GM18951 (cell line): Measurements from ENCODE around the gene RASAL2.
"Not testable (repeated sequence)": the region's sequence is repeated elsewhere in the genome, so short reads cannot be mapped to it uniquely, and the experiment has no call there.

Source experiments
- POLR2A ChIP-seq: IDR thresholded peaks from 4 replicates; pipeline ENCODE4 v1.6.1; 2011; ENCODE audit warnings: mild to moderate bottlenecking; ENCODE audit not compliant: insufficient read length, insufficient read depth; ENCODE audit errors: extremely low read depth
- in situ Hi-C: fragments of 300-500 bp; cut with MboI; formaldehyde crosslinking; loops from one replicate; pipeline ENCODE4 v1.12.0; 2022; ENCODE audit warnings: low sequenced_read_pairs, mixed read lengths, inconsistent platforms; ENCODE audit not compliant: unreplicated experiment

RASAL2 gene

DNA sequence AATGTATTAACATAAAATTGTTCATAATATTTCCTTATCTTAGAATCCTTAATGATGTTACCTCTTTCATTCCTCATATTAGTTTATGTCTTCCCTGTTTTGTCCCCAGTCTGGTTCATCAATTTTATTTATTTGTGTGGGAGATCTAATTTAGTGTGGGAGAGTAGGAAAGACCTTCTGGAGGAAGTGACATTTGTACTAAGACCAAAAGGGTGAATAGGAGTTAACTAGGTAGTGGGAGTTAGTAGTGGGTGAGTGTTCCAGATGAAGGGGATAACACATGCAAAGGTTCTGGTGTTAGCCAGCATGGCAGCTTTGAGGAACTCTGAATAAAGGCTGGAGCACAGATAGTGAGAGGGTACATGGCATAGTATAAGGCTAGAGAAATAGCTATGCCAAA lies 21.4 kb downstream of the RASAL2 start:
- TF ChIP-seq POLR2A: no peak
- in situ Hi-C loops: no loop called here

DNA sequence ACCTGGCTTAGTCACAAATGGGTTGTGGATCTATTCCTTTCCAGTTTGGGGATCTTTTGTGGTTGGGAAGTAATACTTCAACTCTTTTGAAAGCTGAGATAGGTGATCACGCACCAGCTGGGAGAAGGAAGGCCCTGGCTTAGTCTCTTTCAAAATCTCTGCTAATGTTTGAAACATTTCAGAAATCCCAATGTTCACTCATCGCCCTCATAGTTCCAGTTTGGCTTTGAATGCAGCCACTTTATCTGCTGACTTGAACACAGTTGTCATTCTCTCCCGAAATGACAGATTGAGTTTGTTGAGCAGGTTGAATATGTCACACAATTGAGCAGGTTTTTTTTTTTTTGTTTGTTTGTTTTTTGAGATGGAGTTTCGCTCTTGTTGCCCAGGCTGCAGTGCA lies 24.6 kb downstream of the RASAL2 start:
- in situ Hi-C loops: no loop called here
- no peak for TF ChIP-seq POLR2A

DNA sequence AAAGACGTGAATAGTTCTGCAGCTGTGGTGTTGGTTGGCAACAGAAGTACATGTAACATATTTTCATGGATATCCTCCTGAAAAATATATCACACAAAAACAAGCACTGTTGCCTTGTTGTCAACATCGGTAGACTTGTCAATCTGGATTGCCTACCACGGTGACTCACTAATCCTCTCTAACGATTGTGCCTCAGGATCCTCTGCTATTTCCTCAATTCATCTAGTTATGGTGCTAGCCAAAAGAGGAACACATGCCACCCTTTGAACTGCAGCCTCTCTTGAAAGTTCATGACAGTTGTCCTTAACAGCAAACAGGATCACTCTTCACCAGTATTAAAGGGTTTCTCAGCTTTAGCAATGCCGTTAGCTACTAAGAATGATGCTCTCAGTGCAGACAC lies 25.7 kb downstream of the RASAL2 start:
- in situ Hi-C loops: no loop called here
- no peak for TF ChIP-seq POLR2A

DNA sequence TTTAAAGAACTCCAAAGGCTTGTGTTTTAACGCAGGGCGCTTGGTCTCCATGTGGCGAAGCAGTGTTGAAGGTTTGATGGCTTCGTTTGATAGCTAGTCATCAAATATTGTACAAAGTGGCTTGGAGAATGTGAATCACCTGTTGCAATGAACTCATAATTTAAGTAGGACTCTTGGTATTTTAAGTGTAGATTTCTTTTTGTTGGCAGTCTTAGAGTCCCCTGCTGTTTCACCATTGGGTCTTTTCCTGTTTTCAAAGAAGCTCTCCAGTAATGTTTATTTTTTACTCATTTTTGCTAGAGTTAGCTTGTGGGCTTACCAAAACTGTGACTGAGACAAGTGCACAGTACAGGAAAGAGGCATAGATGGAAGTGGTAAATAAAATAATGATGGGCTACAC lies 26.2 kb downstream of the RASAL2 start:
- in situ Hi-C loops: no loop called here
- no peak for TF ChIP-seq POLR2A

DNA sequence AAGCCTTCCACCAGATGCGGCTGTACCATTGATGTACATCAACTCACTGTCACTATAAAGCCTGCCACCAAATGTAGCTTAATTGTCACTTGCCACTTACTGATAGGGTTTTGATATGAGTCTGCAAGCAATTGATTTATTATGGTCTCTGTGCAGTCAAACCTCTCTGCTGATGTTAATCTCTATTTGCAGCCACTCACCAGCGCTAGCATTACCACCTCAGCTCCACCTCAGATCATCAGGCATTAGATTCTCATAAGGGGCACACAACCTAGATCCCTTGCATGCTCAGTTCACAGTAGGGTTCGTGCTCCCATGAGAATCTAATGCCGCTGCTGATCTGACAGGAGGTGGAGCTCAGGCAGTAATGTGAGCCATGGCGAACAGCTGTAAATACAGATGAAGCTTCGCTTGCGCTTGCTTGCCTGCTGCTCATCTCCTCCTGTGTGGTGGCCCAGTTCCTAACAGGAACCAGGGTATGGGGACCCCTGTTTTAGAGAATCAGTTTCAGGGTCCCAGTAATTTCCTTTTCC lies 26.7 kb downstream of the RASAL2 start:
- in situ Hi-C loops: not testable (repeated sequence)

DNA sequence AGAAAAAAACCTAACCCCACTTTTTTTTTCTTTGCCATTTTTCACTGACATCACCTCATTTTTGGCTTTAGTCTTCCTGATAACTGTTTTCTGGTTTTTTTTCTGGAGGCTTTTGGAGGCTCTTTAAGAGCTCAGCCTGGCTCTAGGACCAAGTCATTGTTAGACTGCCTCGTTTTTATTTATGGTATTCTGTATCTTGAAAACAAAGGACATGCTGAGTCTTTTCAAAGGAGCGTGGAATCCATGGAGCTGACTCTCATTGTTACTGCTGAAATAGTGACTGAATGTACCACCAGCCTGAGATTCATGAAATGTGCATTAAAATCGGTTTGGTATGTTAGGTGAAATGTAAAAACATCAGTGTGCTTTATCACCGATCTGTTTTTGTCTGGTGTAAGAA lies 28.0 kb downstream of the RASAL2 start:
- no peak for TF ChIP-seq POLR2A
- in situ Hi-C loops: no loop called here

DNA sequence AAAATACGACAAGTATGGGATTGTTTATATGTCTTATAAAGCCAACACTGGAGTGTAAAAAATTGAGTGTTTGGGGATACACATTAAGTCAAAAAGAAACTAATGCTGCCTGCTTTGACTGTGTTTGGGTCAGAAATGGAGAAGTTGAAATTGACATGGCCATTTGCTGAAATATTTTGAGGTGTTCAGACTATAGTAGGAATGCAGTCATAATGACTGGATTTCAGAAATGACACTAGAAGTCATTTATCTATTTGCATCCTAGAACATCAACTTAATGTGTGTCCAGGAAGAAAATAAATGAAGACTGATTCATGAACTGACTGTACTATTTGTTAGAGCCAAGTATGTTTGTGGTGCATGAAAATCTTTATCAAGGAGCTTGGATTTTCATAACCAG lies 28.4 kb downstream of the RASAL2 start:
- TF ChIP-seq POLR2A: no peak
- in situ Hi-C loops: no loop called here

DNA sequence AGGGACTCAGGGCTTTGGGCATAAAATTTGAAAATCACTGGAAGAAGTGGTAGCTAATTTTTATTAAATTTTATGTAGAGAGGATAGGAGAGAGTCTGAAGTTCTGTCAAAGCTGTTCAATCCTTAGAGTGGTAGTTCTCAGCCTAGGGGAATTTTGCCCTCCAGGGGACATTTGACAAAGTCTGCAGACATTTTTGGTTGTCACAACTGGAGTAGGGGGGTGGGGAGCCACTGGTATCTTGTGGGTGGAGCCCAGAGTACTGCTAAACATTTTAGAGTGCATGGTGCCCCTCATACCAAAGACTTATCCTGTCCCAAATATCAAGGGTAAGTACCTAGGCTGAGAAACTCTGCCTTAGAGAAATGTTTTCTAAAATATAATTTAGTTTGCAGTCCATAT lies 30.2 kb downstream of the RASAL2 start:
- TF ChIP-seq POLR2A: no peak
- in situ Hi-C loops: no loop called here

DNA sequence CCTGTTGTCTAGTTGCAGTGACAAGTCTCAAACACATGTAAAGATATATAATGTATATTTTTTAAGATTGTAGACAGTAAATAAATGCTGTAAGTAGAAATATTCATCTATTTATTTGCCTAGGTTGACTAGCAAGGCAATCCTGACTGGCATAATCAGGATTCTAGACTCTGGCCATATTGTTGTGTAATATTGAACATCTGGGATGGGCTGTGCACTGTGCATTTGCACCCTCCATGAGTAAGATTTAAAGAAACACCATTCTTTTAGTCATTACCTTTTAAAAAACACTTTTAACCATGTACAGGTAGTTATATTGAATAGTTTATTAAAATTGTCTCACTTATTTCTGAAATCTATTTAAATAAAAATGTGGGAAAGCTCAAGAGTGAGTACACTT lies 32.4 kb downstream of the RASAL2 start:
- no peak for TF ChIP-seq POLR2A
- in situ Hi-C loops: no loop called here

DNA sequence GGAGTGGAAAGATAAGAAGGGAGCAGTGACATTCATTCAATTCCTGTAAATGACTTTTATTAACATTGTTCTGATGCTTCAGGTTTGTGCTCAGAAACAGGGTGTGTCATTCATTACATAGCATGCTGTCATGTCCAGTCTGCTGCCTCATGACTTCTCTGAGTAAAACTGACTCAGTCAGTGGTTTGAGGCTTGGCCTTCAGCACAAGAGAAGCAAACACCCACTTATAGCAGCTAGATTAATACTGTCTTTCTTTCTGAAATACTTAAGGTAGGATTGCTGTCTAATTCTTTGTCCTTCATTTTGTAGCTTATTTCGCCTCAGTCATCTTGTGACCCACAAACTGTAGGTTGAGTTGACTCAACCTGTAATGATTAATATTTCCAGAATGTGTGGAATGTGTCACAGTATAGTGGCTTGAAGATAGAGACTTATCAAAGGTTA lies 32.9 kb downstream of the RASAL2 start:
- no peak for TF ChIP-seq POLR2A
- in situ Hi-C loops: no loop called here

DNA sequence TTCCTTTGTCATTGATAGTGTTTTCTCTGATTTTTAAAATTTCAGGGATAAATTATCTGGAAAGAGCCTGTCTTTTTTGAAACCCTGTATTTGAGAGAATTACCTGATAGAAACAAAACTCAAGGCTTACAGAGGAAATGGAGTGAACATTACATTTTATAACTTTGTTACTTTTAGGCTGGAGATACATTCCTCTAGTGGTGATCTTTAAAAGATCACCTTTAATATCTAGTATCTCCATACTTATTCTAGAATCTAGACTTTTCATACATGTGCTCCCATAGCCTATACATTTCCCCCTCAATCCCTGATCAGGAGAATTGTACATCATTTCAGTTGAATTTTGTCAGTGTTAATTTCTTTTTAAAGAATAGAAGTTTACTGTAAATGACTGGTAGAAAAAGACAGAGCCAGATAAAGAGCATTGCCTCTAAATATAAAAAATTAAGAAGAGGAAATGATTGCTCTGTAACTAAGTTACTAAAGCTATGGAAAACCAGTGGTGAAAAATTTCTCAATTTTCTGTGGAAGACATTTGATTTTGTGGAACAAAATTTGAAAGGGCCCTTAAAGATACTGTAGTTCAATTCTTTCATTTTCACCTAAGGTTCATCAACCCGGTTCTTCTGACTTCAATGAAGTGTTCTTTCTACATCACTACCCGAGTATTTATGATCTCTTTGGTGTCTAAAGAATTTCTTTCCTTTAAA lies 33.7 kb downstream of the RASAL2 start:
- in situ Hi-C loops: no loop called here
- no peak for TF ChIP-seq POLR2A

DNA sequence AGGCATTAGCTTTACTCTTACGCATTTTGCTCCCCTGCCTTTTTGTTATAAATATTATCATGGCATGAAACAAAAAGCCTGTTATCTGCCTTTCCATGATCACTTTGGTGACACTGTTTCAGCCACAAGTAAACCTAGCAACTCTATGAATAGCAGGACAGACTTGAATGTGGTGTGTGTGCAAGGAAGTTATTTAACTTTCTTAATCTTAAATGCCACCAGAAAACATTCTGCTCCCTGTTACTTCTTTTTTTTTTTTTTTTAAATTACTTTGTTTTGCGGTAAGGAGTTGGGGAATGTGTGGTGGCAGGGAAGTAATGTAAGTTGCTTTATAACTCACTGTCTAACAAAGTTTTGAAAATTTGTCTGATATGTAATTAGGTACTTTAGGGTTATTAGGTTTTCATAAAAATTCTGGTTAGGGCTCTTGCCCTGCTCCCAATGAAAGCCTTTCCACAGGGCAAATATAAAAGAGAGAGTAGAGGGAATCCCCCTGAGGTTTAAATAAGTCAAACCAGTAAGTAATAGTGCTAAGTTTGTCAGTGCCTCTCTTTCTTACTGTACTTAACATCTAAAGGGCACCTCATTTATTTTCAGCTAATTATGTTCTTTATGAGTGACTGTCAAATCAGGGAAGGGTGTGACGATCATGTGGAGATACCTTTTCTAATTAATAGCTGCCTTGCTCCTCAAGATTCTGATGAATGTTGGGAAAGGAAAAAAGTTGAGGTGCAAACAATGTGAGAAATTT lies 39.5 kb downstream of the RASAL2 start:
- TF ChIP-seq POLR2A: no peak
- in situ Hi-C loops: no loop called here

DNA sequence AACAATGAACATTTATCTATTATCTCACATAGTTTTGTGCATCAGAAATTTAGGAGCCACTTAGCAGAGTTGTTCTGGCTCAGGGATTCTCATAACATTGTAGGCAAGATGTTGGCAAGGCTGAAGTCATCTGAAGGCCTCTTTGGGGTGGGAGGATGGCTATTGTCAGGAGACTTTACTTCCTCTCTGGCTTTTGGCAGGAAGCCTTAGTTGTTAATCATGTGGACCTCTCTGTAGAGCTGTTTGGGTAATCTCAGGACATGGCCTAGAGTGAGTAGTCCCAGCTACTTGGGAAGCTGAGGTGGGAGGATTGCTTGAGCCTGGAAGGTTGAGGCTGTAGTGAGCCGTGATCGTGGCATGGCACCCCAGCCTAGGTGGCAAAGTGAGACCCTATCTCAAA lies 40.2 kb downstream of the RASAL2 start:
- no peak for TF ChIP-seq POLR2A
- in situ Hi-C loops: no loop called here

DNA sequence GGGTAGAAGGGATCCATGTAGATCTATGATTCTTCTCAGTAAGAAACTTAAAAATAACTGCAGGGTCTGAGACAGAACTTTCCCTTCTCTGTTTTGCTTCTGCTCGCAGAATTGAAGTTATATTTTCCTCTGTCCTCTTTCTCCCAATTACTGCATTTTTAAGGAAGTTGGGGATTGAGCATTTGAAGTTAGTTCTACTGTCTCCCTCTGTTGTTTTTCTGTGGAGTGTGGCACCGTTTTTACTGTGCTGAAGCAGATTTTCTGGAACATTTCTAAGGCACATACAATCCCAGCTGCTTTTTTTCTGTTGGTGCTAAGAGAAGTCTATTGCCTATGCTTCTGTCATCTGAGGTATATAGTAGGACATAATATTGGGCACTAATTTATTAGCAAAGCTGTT lies 43.3 kb downstream of the RASAL2 start:
- no peak for TF ChIP-seq POLR2A
- in situ Hi-C loops: no loop called here
